Tibial artery (tissue), 4 donors: ENCODE results near the gene PALM2AKAP2.

Experiments used
- DNase-seq, 2 donors: peaks; one replicate each; pipeline ENCODE4 v3.0.0-alpha.2; 2019
- H3K27ac ChIP-seq, 2 donors: fragments of 200-600 bp; sonication (generic) in 1 of 2; 1 replicate in 1 of 2; 2 replicates in 1 of 2; pipeline ENCODE4 v1.5.1; 2018 to 2019; ENCODE audit warnings: mild to moderate bottlenecking in 1 of 2
- H3K27me3 ChIP-seq, 2 donors: fragments of 200-600 bp; sonication (generic) in 1 of 2; one replicate each; pipeline versions ENCODE4 v1.5.1 to v1.6.0; 2016 to 2019
- H3K36me3 ChIP-seq, 3 donors: fragments of 200-600 bp; sonication (generic) in 2 of 3; one replicate each; pipeline ENCODE4 v1.5.1; 2016 to 2019; ENCODE audit warnings: mild to moderate bottlenecking in 2 of 3
- H3K4me1 ChIP-seq, 4 donors: fragments of 200-600 bp; sonication (generic) in 2 of 4; 1 replicate in 3 of 4; 2 replicates in 1 of 4; pipeline ENCODE4 v1.5.1; 2016 to 2019
- H3K4me3 ChIP-seq, 2 donors: fragments of 200-600 bp; sonication (generic) in 1 of 2; 1 replicate in 1 of 2; 2 replicates in 1 of 2; pipeline ENCODE4 v1.5.1; 2018 to 2019; ENCODE audit warnings: mild to moderate bottlenecking in 2 of 2
- H3K9me3 ChIP-seq, 3 donors: fragments of 200-600 bp; sonication (generic) in 1 of 3; one replicate each; pipeline ENCODE4 v1.5.1; 2016 to 2019
- intact Hi-C: fragments of 100-400 bp; cut with DNase I; formaldehyde crosslinking; loops from one replicate; pipeline ENCODE4 v1.15.0; 2023; ENCODE audit warnings: low total_unique reads
- TF ChIP-seq, protein P1 (sequence below), 2 experiments: fragments of 200-600 bp in 1 of 2; fragments of 450-650 bp in 1 of 2; IDR thresholded peaks; one replicate each; pipeline ENCODE4 v1.5.1; 2017 to 2019; ENCODE audit warnings: antibody characterized with exemption in 2 of 2, mild to moderate bottlenecking in 1 of 2, moderate library complexity in 1 of 2

The PALM2AKAP2 gene

DNA sequence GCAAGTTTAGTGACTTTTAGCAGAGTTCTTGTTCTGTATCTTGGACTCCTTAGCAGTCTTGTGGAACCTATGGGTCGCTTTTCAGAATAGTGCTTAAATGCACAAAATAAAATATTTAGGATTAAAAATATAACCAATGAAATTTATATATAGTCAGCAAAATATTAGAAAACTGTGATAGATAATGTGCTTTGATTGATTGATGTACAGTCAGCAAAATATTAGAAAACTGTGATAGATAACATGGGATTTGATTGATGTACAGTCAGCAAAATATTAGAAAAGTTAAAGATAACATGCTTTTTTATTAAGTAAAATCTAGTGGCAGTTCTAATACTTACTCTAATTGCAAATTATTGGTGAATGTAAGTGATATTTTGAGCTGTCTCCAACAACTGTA lies 16.1 kb downstream of the PALM2AKAP2 start:
- Histone ChIP-seq H3K4me3 (no peak overlapping the region), H3K27me3 (no peaks in the 10 kb centered on the region), H3K4me1 (peaks cover 0 to 98% (median 51%) of the 10 kb centered on the region in 4 donors), H3K9me3 (no peaks in the 10 kb centered on the region), H3K27ac (peak overlapping the region in 1 of 2 donors; percentile 69), H3K36me3 (no peaks in the 10 kb centered on the region)
- intact Hi-C loops, result no loop called here
- TF ChIP-seq, protein P1, sequence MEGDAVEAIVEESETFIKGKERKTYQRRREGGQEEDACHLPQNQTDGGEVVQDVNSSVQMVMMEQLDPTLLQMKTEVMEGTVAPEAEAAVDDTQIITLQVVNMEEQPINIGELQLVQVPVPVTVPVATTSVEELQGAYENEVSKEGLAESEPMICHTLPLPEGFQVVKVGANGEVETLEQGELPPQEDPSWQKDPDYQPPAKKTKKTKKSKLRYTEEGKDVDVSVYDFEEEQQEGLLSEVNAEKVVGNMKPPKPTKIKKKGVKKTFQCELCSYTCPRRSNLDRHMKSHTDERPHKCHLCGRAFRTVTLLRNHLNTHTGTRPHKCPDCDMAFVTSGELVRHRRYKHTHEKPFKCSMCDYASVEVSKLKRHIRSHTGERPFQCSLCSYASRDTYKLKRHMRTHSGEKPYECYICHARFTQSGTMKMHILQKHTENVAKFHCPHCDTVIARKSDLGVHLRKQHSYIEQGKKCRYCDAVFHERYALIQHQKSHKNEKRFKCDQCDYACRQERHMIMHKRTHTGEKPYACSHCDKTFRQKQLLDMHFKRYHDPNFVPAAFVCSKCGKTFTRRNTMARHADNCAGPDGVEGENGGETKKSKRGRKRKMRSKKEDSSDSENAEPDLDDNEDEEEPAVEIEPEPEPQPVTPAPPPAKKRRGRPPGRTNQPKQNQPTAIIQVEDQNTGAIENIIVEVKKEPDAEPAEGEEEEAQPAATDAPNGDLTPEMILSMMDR (IDR thresholded peaks at IDR 0.05), result no peak
- no peak for DNase-seq

DNA sequence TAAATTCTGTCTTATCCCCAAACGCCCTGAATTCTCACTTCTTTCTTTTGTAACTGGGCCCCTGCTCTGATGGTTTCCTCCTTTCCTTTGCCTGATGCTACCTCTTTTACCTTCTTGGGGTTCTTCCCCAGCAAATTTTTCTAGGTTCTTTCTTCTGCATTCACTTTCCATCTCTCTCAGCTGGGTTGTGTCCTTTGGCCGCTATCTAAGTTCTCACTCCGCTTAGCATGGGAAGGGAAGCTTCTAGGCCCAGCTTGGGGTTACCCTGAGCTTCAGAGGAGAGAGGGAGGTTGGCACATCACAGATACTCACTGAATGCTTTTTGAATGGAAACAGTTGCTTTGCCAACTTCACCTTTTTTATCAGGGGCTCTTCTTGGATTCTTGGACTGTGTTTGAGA lies 17.0 kb downstream of the PALM2AKAP2 start:
- Histone ChIP-seq H3K4me3 (no peak overlapping the region), H3K36me3 (no peaks in the 10 kb centered on the region), H3K27me3 (no peaks in the 10 kb centered on the region), H3K9me3 (no peaks in the 10 kb centered on the region), H3K27ac (peak overlapping the region in 1 of 2 donors; percentile 71), H3K4me1 (peaks cover 0 to 98% (median 44%) of the 10 kb centered on the region in 4 donors)
- intact Hi-C loops, result no loop called here
- no peak for DNase-seq
- TF ChIP-seq, protein P1 (IDR thresholded peaks at IDR 0.05), result no peak

DNA sequence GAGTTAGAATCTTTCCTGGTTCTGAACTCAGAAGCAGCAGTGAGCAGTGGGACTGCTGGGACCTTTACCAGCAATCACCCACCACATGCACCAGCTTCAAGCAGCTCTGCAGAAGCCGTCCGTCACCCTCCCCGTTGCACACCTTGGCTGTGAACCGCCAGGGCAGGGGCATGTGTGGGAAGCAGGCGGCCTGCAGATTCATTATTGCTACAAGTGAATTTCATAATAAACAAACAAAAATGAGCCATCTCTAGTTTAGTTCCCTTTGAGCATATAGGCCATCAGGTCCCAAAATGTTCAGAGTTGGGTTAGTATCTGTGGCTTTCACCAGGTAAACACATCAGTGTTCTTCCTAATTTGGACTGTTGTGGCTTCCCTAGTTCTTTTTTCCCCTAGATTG lies 17.5 kb downstream of the PALM2AKAP2 start:
- Histone ChIP-seq H3K27me3 (no peaks in the 10 kb centered on the region), H3K4me3 (no peak overlapping the region), H3K36me3 (no peaks in the 10 kb centered on the region), H3K4me1 (peaks cover 0 to 94% (median 39%) of the 10 kb centered on the region in 4 donors), H3K9me3 (no peaks in the 10 kb centered on the region), H3K27ac (peak overlapping the region; percentile 71 to 73)
- DNase-seq, result no peak
- TF ChIP-seq, protein P1 (IDR thresholded peaks at IDR 0.05), result no peak
- intact Hi-C loops, result no loop called here

DNA sequence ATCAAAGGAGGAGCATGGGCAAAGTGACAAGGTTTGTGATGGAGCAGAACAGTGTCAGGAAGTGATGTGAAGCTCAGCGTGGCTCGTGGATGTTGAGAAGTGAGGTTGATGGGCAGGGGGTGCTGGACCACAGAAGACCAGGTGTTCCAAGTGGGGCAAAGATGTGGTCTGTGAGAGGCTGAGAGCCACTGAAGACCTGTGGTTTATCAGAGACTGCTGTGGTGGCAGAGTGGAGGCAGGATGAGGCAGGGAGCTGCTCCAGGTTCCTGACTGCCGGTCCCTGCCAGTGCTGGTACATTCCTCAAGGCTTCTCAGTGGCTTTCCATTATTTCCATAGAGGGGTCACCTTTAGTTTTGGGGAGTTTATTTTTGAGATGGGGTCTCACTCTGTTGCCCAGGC lies 19.1 kb downstream of the PALM2AKAP2 start:
- no peaks in the 10 kb centered on the region for H3K36me3 ChIP-seq
- intact Hi-C loops, result no loop called here
- no peaks in the 10 kb centered on the region for H3K27me3 ChIP-seq
- DNase-seq, result no peak
- H3K9me3 ChIP-seq, result no peaks in the 10 kb centered on the region
- H3K4me3 ChIP-seq, result peak overlapping the region; percentile 8 to 13
- H3K27ac ChIP-seq, result peak overlapping the region; percentile 71 to 73
- H3K4me1 ChIP-seq, result peaks cover 0 to 84% (median 25%) of the 10 kb centered on the region in 4 donors
- TF ChIP-seq, protein P1 (IDR thresholded peaks at IDR 0.05), result no peak

DNA sequence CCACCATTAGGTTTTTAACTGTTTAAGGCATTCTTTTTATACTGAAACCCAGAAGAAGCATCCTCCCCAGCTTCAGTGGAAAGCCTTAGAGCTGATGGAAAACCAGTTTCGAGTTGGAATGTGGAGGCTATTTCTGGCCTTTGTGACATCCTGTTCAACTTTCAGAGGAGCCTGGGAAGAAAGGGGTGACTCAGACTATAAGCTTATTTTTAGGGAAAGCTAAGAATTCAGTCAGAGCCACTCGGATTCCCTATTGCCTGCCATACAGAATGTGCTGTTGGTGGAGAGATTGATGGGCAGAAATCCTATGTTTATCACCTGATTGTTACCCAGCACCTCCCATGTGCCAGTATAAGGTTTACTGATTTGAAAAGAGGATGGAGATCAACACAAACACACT lies 19.8 kb downstream of the PALM2AKAP2 start:
- TF ChIP-seq, protein P1 (IDR thresholded peaks at IDR 0.05), result no peak
- Histone ChIP-seq H3K36me3 (no peaks in the 10 kb centered on the region), H3K27me3 (no peaks in the 10 kb centered on the region), H3K4me1 (peaks cover 0 to 81% (median 25%) of the 10 kb centered on the region in 4 donors), H3K27ac (peak overlapping the region; percentile 71 to 73), H3K9me3 (no peaks in the 10 kb centered on the region), H3K4me3 (peak overlapping the region; percentile 8 to 13)
- intact Hi-C loops, result no loop called here
- DNase-seq, result no peak

DNA sequence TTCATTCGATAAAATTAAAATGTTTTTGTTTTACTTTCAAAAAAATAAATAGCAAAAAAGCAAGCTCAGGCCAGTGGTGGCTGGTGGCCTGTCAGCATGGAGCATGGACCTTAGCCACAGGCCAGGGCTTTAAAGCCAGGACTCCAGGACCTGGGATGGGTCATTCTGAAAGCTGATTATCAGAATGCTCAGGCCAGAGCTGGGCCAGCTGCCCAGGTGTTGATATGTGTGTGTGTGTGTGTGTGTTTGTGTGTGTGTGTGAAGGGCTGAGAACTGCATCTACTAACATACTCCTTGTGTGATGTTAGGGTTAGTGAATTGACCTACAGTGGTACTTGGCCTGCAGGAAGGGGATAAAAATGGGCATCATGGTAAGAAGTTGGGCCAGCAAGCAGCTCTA lies 21.5 kb downstream of the PALM2AKAP2 start:
- Histone ChIP-seq H3K27me3 (no peaks in the 10 kb centered on the region), H3K4me1 (peaks cover 0 to 81% (median 27%) of the 10 kb centered on the region in 4 donors), H3K9me3 (no peaks in the 10 kb centered on the region), H3K4me3 (no peak overlapping the region), H3K27ac (peak overlapping the region; percentile 71 to 73), H3K36me3 (no peaks in the 10 kb centered on the region)
- TF ChIP-seq, protein P1 (IDR thresholded peaks at IDR 0.05), result no peak
- DNase-seq, result no peak
- intact Hi-C loops, result no loop called here
